Epithelial cell of esophagus (primary cell): ENCODE measurements around the gene NLGN1.

Source experiments
- DNase-seq: peaks from one replicate; pipeline ENCODE4 v3.0.0; 2010; ENCODE audit warnings: low read depth
- H3K4me3 ChIP-seq: 2 replicates; pipeline ENCODE4 v1.5.1; 2011; ENCODE audit warnings: mild to moderate bottlenecking, low read length, control low read depth
- CTCF ChIP-seq: IDR thresholded peaks from 2 replicates; pipeline ENCODE4 v1.5.1; 2011; ENCODE audit warnings: low read depth, mild to moderate bottlenecking, low read length, control low read depth, inconsistent platforms; ENCODE audit not compliant: insufficient read depth; ENCODE audit errors: missing control alignments

NLGN1 gene

GRCh38 chr3:173719585-173719984 is 322.0 kb downstream of the NLGN1 start:
- no peak overlapping the region for H3K4me3 ChIP-seq
- TF ChIP-seq CTCF, result no peak
- no peak for DNase-seq

- peak; percentile 38 for DNase-seq
- TF ChIP-seq CTCF, result no peak
- H3K4me3 ChIP-seq, result no peak overlapping the region
Observed at GRCh38 chr3:173725507-173725906, 328.0 kb downstream of the NLGN1 start.

- TF ChIP-seq CTCF, result no peak
- DNase-seq, result no peak
- H3K4me3 ChIP-seq, result no peak overlapping the region
Observed at GRCh38 chr3:173730391-173730790, 332.8 kb downstream of the NLGN1 start.

- no peak for DNase-seq
- H3K4me3 ChIP-seq, result no peak overlapping the region
- no peak for TF ChIP-seq CTCF
Observed at GRCh38 chr3:173732237-173732636, 334.7 kb downstream of the NLGN1 start.

- TF ChIP-seq CTCF, result peak; percentile 62
- DNase-seq, result peak; percentile 54
- no peak overlapping the region for H3K4me3 ChIP-seq
Observed at GRCh38 chr3:173733029-173733652, 335.6 kb downstream of the NLGN1 start.

GRCh38 chr3:173734473-173734872 is 336.9 kb downstream of the NLGN1 start:
- no peak for TF ChIP-seq CTCF
- no peak for DNase-seq
- no peak overlapping the region for H3K4me3 ChIP-seq

GRCh38 chr3:173734895-173735294 is 337.4 kb downstream of the NLGN1 start:
- TF ChIP-seq CTCF, result no peak
- DNase-seq, result no peak
- no peak overlapping the region for H3K4me3 ChIP-seq
